HL-60/S4 treated with phorbol 12-myristate 13-acetate at 8.2 ng/mL for 4 days and 3 days (cell line): ENCODE results near the gene MPRIP.
"Not testable (repeated sequence)": the region's sequence is repeated elsewhere in the genome, so short reads cannot be mapped to it uniquely, and the experiment has no call there.

Experiments used
- in situ Hi-C: fragments of 300-500 bp; cut with MboI; formaldehyde crosslinking; loops from 2 replicates; pipeline ENCODE4 v1.15.0; 2022; ENCODE audit warnings: low sequenced_read_pairs

The MPRIP gene

GRCh38 chr17:17176341-17176740, 134.1 kb downstream of the MPRIP start:
- in situ Hi-C loops: no loop called here

GRCh38 chr17:17177176-17177575, 134.9 kb downstream of the MPRIP start:
- in situ Hi-C loops: no loop called here

GRCh38 chr17:17179371-17179827, 137.1 kb downstream of the MPRIP start:
- in situ Hi-C loops: no loop called here

GRCh38 chr17:17180141-17180603, 137.9 kb downstream of the MPRIP start:
- in situ Hi-C loops: no loop called here

GRCh38 chr17:17180741-17181525, 138.7 kb downstream of the MPRIP start:
- in situ Hi-C loops: no loop called here

- in situ Hi-C loops: no loop called here
Observed at GRCh38 chr17:17181666-17182597, 139.7 kb downstream of the MPRIP start.

- in situ Hi-C loops: no loop called here
Observed at GRCh38 chr17:17182598-17183136, 140.4 kb downstream of the MPRIP start.

GRCh38 chr17:17183744-17184143, 141.5 kb downstream of the MPRIP start:
- in situ Hi-C loops: no loop called here

GRCh38 chr17:17184985-17185757, 142.9 kb downstream of the MPRIP start:
- in situ Hi-C loops: not testable (repeated sequence)

GRCh38 chr17:17186051-17186450, 143.8 kb downstream of the MPRIP start:
- in situ Hi-C loops: no loop called here

- in situ Hi-C loops: no loop called here
Observed at GRCh38 chr17:17186551-17187505, 144.6 kb downstream of the MPRIP start.

- in situ Hi-C loops: no loop called here
Observed at GRCh38 chr17:17188586-17188985, 146.3 kb downstream of the MPRIP start.

- in situ Hi-C loops: no loop called here
Observed at GRCh38 chr17:17189559-17189958, 147.3 kb downstream of the MPRIP start.

- in situ Hi-C loops: no loop called here
Observed at GRCh38 chr17:17190188-17190587, 147.9 kb downstream of the MPRIP start.

GRCh38 chr17:17191346-17191792, 149.1 kb downstream of the MPRIP start:
- in situ Hi-C loops: no loop called here

- in situ Hi-C loops: no loop called here
Observed at GRCh38 chr17:17191961-17192381, 149.7 kb downstream of the MPRIP start.

GRCh38 chr17:17195466-17195865, 153.2 kb downstream of the MPRIP start:
- in situ Hi-C loops: not testable (repeated sequence)

- in situ Hi-C loops: no loop called here
Observed at GRCh38 chr17:17196776-17197175, 154.5 kb downstream of the MPRIP start.

- in situ Hi-C loops: no loop called here
Observed at GRCh38 chr17:17198281-17198680, 156.0 kb downstream of the MPRIP start.
